Measurements from ENCODE around the gene CALHM2. TPM values are rescaled to one million over a fixed set of nuclear protein-coding genes. Genes with fewer than 3 reads are reported as not detected.

Gene CALHM2
- total and polyA plus RNA-seq, 4 donors = 6.2 to 13.5 (median 10.2) TPM

DNA sequence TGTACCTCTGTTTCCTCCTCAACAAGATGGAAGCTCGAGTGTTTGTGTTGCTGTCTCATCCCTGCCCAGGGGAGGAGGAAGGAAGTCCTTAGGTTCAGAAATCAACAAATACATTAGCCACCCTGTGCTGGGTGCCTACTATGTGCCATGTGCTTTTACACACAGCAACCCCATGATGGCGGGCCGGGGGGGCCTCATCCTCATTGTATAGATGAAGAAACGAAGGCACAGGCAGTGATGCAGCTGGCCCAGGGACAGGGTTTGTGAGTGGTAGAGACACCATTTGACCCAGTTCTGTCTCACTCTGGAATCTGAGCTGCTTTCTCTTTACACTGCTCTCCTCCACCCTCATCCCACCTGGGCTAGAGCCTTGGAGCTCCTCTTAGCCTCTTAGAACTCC is 1.9 kb upstream of the CALHM2 start:
- H3K4me3 ChIP-seq (ENCODE audit: low read depth, low read length) = no peak overlapping the region
- peaks cover 2% of the 10 kb centered on the region for H3K27me3 ChIP-seq (ENCODE audit: control insufficient read depth, insufficient read depth, low read length)
- DNase-seq (ENCODE audit: low read depth in 4 of 6, low spot score in 6 of 6) = no peak
- no peak overlapping the region for H3K27ac ChIP-seq (ENCODE audit: low read depth, low read length)
- H3K4me1 ChIP-seq (ENCODE audit: control insufficient read depth, insufficient read depth, low read length) = peaks cover 27% of the 10 kb centered on the region
- H3K9me3 ChIP-seq (ENCODE audit: control insufficient read depth, insufficient read depth, low read length) = no peaks in the 10 kb centered on the region
- H3K36me3 ChIP-seq (ENCODE audit: control insufficient read depth, insufficient read depth, low read length) = peaks cover 18% of the 10 kb centered on the region
- 80% methylated on average over 1 of the region's 4 CpGs for WGBS (ENCODE audit: insufficient coverage)

DNA sequence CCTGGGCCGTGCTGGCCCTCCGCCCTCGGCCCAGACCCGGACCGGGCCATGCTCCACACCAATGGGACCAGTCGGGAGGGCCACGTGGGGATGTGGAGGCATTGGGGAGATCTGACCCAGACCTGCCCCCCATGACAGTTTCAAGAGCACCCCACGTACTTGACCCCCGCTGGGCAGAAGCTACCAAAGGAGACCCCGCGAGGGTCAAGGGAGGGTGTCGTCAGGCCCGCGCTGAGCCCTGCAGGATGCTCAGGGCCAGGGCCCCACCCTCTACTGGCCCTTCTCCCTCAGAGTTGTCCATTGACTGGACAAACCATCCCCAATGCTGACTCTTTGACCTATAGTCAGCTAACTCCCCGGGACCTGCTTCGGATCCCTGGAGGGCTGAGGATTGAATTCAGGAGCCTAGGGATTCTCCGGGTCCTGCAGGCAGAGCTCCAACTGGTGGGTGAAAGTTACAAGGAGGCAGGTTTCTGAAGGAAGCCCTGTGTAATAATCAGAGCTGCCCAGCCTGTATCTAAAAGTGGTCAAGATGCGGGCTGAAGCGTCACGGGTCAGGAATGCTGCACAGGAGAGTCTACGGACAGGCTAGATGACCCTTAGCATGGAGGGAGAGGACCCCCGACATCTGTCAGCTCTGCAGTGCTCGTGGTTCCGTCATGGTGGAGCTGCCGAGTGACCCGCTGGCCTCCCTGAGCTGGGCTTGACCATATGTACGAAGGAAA is 498 bp upstream of the CALHM2 start:
- Histone ChIP-seq H3K36me3 (ENCODE audit: control insufficient read depth, insufficient read depth, low read length) (peaks cover 22% of the 10 kb centered on the region), H3K27ac (ENCODE audit: low read depth, low read length) (peak overlapping the region; percentile 80), H3K4me1 (ENCODE audit: control insufficient read depth, insufficient read depth, low read length) (peaks cover 27% of the 10 kb centered on the region), H3K27me3 (ENCODE audit: control insufficient read depth, insufficient read depth, low read length) (peaks cover 2% of the 10 kb centered on the region), H3K9me3 (ENCODE audit: control insufficient read depth, insufficient read depth, low read length) (no peaks in the 10 kb centered on the region), H3K4me3 (ENCODE audit: low read depth, low read length) (peak overlapping the region; percentile 71)
- no peak for DNase-seq (ENCODE audit: low read depth in 4 of 6, low spot score in 6 of 6)
- WGBS (ENCODE audit: insufficient coverage) = 28% methylated on average over 24 of the region's 27 CpGs

DNA sequence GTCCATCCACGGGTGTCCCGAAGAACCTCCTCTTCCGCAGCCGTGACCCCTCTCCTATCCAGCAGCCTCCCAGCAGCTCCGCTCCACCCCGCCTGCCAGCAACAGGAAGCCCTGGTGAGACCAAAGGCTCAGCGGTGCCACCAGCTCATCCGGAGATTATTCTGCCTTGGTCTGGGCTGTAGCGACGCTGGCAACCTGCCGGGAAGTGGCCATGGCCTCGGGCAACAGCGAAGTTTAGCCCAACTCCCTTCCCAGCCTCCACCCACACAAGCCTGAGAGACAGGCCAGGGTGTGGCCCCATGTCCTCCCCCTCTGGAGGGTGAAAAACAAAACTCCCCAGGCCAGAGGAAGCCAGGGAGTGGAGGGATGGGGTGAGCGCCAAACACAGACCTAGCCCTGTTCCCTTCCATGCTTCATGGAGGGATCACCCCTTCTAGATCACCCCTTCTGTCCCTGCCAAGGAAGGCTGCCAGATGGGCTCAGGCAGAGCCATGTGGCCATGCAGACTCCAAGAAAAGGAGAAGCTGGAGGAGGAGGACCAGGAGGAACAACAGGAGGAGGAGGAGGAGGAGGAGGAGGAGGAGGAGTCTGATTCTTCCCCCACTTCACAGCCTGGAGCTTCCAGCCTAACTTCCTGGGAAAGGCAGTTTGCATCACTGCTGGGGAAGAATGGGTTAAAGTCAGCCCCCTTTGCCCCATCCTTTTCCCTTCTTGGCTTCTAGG is 918 bp downstream of the CALHM2 start:
- peak in 1 of 6 donors; percentile 41 for DNase-seq (ENCODE audit: low read depth in 4 of 6, low spot score in 6 of 6)
- 42% methylated on average over 11 of the region's 14 CpGs for WGBS (ENCODE audit: insufficient coverage)
- peak overlapping the region; percentile 80 for H3K27ac ChIP-seq (ENCODE audit: low read depth, low read length)
- peak overlapping the region; percentile 71 for H3K4me3 ChIP-seq (ENCODE audit: low read depth, low read length)
- no peaks in the 10 kb centered on the region for H3K9me3 ChIP-seq (ENCODE audit: control insufficient read depth, insufficient read depth, low read length)
- peaks cover 36% of the 10 kb centered on the region for H3K36me3 ChIP-seq (ENCODE audit: control insufficient read depth, insufficient read depth, low read length)
- peaks cover 2% of the 10 kb centered on the region for H3K27me3 ChIP-seq (ENCODE audit: control insufficient read depth, insufficient read depth, low read length)
- H3K4me1 ChIP-seq (ENCODE audit: control insufficient read depth, insufficient read depth, low read length) = peaks cover 27% of the 10 kb centered on the region

DNA sequence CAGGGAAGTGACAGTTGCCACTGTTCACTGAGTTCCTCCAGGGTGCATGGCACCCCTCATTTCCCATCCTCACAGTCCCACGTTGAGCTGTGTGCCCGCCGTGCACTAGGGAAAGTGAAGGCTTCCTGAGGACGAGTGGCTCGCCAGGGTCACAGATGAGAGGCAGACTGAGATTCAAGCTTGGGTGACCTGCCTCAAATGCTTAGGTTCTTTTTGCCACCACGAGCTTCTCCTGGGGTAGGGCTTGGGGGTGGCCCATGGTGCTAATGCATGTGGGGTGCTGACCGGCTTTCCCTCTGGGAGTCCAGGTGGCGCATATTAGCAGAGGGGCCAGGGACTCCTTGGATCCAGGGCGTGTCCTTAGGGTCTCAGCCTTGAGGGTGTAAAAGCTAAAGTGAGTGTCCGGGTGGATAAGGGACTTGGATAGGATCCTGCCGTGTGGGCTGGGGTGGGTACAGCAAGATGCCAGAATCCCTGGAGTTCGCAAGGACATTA is 1.9 kb downstream of the CALHM2 start:
- WGBS (ENCODE audit: insufficient coverage) = 84% methylated on average over 11 of the region's 12 CpGs
- H3K4me3 ChIP-seq (ENCODE audit: low read depth, low read length) = no peak overlapping the region
- no peak for DNase-seq (ENCODE audit: low read depth in 4 of 6, low spot score in 6 of 6)
- no peaks in the 10 kb centered on the region for H3K9me3 ChIP-seq (ENCODE audit: control insufficient read depth, insufficient read depth, low read length)
- H3K27me3 ChIP-seq (ENCODE audit: control insufficient read depth, insufficient read depth, low read length) = peaks cover 2% of the 10 kb centered on the region
- H3K4me1 ChIP-seq (ENCODE audit: control insufficient read depth, insufficient read depth, low read length) = peaks cover 27% of the 10 kb centered on the region
- no peak overlapping the region for H3K27ac ChIP-seq (ENCODE audit: low read depth, low read length)
- peaks cover 46% of the 10 kb centered on the region for H3K36me3 ChIP-seq (ENCODE audit: control insufficient read depth, insufficient read depth, low read length)

DNA sequence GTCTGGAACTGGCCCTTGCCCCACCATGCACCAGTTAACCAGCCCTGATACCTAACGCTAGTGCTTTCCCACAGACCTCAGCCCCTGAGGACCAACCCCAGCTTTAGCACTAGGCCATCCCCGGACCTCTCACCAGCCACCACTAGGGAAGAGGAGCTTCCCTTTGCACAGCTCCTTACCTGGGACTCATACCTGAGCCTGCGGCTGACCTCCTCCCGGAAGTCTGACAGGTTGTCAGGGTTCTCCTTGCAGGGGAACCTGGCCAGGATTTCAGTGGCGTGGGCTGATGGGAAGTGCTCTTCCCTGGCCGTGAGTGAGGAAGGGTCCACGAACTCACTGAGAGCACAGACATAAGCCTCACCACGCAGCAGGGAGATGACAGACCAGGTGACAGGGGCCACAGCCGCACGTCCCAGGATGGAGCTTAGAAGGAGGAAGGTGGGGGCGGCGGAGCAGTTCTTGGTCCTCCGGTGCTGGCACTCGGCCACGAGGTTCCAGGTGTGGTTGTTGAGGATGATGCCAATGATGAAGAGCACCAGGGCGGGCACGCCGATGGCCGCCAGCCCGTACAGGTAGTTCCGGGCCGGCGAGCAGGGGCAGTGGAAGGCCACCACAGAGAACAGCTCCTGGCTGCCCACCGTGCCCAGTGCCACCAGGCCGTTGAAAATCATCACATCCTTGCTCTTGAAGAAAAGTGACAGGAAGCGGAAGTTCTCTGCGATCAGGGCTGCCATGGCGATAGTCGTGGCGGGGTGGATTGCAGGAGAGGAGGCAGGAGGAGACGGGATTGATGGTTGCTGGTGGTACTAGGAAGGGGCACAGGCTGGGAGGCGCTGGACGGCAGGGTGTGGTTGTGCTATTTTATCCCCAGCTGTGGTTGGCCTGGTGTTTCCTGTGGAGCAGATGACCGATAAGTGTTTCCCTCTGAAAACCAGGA is 2.7 kb downstream of the CALHM2 start:
- peaks cover 52% of the 10 kb centered on the region for H3K36me3 ChIP-seq (ENCODE audit: control insufficient read depth, insufficient read depth, low read length)

DNA sequence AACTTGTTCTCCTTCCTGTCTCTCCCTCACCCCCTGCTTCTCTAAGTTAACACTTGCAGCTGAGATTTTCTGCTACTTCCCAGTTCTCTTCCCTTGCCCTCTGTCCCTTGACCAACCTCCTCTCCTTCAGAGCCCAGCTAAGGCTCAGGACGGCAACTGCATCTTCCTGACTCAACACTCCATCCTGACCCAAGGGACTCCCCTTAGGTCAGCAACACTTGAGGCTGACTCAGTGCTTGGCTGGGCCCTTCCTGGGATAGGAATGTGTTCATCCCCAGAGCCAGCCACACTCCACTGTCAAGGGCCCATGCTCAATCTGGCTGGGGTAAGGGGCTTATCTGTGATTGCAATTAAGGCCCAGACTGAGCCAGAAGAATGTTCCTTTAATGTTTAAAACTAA is 3.4 kb downstream of the CALHM2 start:
- H3K36me3 ChIP-seq (ENCODE audit: control insufficient read depth, insufficient read depth, low read length) = peaks cover 59% of the 10 kb centered on the region
- no peak overlapping the region for H3K4me3 ChIP-seq (ENCODE audit: low read depth, low read length)
- no peak overlapping the region for H3K27ac ChIP-seq (ENCODE audit: low read depth, low read length)
- H3K4me1 ChIP-seq (ENCODE audit: control insufficient read depth, insufficient read depth, low read length) = peaks cover 27% of the 10 kb centered on the region
- H3K9me3 ChIP-seq (ENCODE audit: control insufficient read depth, insufficient read depth, low read length) = no peaks in the 10 kb centered on the region
- no peak for DNase-seq (ENCODE audit: low read depth in 4 of 6, low spot score in 6 of 6)
- H3K27me3 ChIP-seq (ENCODE audit: control insufficient read depth, insufficient read depth, low read length) = peaks cover 2% of the 10 kb centered on the region
- 67% methylated on average over 1 of the region's 1 CpG for WGBS (ENCODE audit: insufficient coverage)

More for the DNA sequence above, 2.7 kb downstream of the CALHM2 start:
- peaks cover 2% of the 10 kb centered on the region for H3K27me3 ChIP-seq (ENCODE audit: control insufficient read depth, insufficient read depth, low read length)
- no peaks in the 10 kb centered on the region for H3K9me3 ChIP-seq (ENCODE audit: control insufficient read depth, insufficient read depth, low read length)
- no peak for DNase-seq (ENCODE audit: low read depth in 4 of 6, low spot score in 6 of 6)
- no peak overlapping the region for H3K27ac ChIP-seq (ENCODE audit: low read depth, low read length)
- WGBS (ENCODE audit: insufficient coverage) = 88% methylated on average over 34 of the region's 34 CpGs
- H3K4me1 ChIP-seq (ENCODE audit: control insufficient read depth, insufficient read depth, low read length) = peaks cover 27% of the 10 kb centered on the region
- H3K4me3 ChIP-seq (ENCODE audit: low read depth, low read length) = no peak overlapping the region

DNA sequence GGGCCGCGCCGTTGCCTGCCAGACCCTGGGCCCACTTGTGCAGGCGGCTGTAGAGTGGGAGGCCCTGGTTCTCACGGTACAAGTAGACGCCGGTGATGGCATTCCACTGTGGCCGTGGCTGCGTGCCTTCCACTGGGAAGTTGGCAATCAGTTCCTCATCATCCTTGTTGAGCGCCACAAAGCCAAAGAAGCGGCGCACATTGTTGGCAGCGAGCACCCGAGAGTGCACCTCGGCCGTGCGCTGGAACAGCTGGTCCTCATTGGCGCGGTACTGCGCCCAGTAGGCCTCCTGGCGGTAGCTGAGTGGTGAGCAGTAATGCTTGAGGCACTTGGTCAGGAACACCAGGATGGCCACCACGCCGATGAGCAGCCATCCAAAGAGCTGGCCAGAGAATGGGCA is 5.0 kb downstream of the CALHM2 start:
- H3K9me3 ChIP-seq (ENCODE audit: control insufficient read depth, insufficient read depth, low read length) = no peaks in the 10 kb centered on the region
- H3K27ac ChIP-seq (ENCODE audit: low read depth, low read length) = no peak overlapping the region
- H3K36me3 ChIP-seq (ENCODE audit: control insufficient read depth, insufficient read depth, low read length) = peaks cover 75% of the 10 kb centered on the region
- H3K4me3 ChIP-seq (ENCODE audit: low read depth, low read length) = no peak overlapping the region
- WGBS (ENCODE audit: insufficient coverage) = 94% methylated on average over 23 of the region's 23 CpGs
- no peak for DNase-seq (ENCODE audit: low read depth in 4 of 6, low spot score in 6 of 6)
- peaks cover 2% of the 10 kb centered on the region for H3K27me3 ChIP-seq (ENCODE audit: control insufficient read depth, insufficient read depth, low read length)
- peaks cover 21% of the 10 kb centered on the region for H3K4me1 ChIP-seq (ENCODE audit: control insufficient read depth, insufficient read depth, low read length)

DNA sequence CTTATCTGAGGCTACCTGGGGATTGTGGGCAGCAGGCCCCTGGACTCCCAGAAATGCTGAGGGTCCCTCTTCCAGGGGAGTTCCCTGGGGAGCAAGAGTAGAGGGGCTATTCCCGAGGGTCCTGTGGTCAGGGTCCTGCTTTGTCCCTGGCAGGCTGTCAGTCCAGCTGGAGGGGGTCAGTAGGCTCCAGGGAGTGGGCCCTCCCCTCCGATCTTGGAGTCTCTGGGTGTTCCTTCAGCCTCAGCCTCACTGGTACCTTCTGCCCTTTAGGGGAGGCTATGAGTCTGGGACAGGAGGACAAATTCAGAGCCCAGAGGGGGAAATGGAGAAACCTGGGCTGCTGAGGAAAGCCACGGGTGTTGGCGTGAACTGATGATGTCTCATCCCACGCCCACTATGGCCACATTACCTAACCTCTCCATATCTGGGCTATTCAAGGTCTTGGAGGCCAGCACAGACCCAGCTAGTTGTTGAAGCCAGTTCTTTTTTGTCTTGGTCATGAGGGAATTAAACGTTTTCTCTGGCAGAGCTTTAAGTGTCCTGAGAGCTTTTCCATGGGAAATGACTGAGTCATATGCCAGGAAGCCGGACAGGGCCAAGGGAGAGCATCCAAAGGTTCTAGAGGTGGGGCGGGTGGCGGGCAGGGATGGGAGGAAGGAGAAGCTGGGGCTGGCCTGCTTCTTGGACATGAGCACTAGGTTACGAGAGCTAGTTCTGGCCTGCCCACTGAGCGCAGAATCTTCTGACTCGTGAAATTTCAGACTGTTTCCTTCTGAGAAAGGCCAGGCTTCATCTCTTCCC is 6.2 kb downstream of the CALHM2 start:
- Histone ChIP-seq H3K27ac (ENCODE audit: low read depth, low read length) (no peak overlapping the region), H3K36me3 (ENCODE audit: control insufficient read depth, insufficient read depth, low read length) (peaks cover 78% of the 10 kb centered on the region), H3K9me3 (ENCODE audit: control insufficient read depth, insufficient read depth, low read length) (no peaks in the 10 kb centered on the region), H3K4me1 (ENCODE audit: control insufficient read depth, insufficient read depth, low read length) (peaks cover 9% of the 10 kb centered on the region), H3K27me3 (ENCODE audit: control insufficient read depth, insufficient read depth, low read length) (no peaks in the 10 kb centered on the region), H3K4me3 (ENCODE audit: low read depth, low read length) (no peak overlapping the region)
- 89% methylated on average over 9 of the region's 12 CpGs for WGBS (ENCODE audit: insufficient coverage)
- DNase-seq (ENCODE audit: low read depth in 4 of 6, low spot score in 6 of 6) = no peak

DNA sequence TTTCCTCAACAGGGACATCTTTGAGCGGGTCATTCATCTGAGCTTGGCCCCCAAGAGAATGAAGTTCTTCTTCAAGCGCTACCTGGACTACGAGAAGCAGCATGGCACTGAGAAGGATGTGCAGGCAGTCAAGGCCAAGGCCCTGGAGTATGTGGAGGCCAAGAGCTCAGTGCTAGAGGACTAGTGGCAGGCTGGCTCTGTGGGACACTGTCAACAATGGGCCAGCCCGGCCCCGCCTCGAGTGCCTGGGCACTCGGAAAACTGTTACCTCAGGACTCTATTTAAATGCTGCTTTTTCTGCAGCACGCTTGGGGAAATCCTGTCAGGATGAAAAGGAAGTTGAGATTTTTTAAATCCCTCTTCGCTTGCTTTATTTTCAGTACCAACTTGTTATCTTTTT is 6.8 kb downstream of the CALHM2 start:
- Histone ChIP-seq H3K4me3 (ENCODE audit: low read depth, low read length) (no peak overlapping the region), H3K9me3 (ENCODE audit: control insufficient read depth, insufficient read depth, low read length) (no peaks in the 10 kb centered on the region), H3K36me3 (ENCODE audit: control insufficient read depth, insufficient read depth, low read length) (peaks cover 84% of the 10 kb centered on the region), H3K27me3 (ENCODE audit: control insufficient read depth, insufficient read depth, low read length) (no peaks in the 10 kb centered on the region), H3K27ac (ENCODE audit: low read depth, low read length) (no peak overlapping the region), H3K4me1 (ENCODE audit: control insufficient read depth, insufficient read depth, low read length) (peaks cover 7% of the 10 kb centered on the region)
- DNase-seq (ENCODE audit: low read depth in 4 of 6, low spot score in 6 of 6) = no peak
- 85% methylated on average over 7 of the region's 9 CpGs for WGBS (ENCODE audit: insufficient coverage)
